ENCODE measurements around the gene PTBP1. TPM values are rescaled to one million over a fixed set of nuclear protein-coding genes. Genes with fewer than 3 reads are reported as not detected.
"Not testable (repeated sequence)": the region's sequence is repeated elsewhere in the genome, so short reads cannot be mapped to it uniquely, and the experiment has no call there.

PTBP1 gene
- total and polyA plus RNA-seq, 4 experiments from 2014 or later = 67.7 to 315 (median 246) TPM

DNA sequence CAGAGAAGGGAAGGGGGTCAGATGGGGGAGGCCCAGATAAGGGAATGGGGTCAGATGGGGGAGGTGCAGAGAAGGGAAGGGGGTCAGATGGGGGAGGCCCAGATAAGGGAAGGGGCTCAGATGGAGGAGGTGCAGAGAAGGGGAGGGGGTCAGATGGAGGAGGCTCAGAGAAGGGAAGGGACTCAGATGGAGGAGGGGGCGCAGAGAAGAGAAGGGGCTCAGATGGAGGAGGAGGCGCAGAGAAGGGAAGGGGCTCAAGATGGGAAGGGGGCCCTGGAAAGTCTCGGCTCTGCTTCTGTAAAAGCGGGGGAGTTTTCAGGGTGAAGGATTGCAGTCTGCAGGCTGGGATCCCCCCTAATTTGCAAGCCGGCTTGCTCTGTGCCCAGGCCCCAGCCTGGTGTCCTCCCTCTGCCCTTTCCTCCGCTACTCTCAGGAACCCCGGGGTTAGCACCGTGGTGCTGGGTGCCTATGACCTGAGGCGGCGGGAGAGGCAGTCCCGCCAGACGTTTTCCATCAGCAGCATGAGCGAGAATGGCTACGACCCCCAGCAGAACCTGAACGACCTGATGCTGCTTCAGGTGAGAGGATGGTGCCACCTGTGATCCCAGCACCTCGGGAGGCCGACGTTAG is 32.0 kb downstream of the PTBP1 start:
- no peaks in the 10 kb centered on the region for H3K36me3 Mint-ChIP-seq
- H3K27ac ChIP-seq (ENCODE audit: low read depth, low read length) = no peak overlapping the region

DNA sequence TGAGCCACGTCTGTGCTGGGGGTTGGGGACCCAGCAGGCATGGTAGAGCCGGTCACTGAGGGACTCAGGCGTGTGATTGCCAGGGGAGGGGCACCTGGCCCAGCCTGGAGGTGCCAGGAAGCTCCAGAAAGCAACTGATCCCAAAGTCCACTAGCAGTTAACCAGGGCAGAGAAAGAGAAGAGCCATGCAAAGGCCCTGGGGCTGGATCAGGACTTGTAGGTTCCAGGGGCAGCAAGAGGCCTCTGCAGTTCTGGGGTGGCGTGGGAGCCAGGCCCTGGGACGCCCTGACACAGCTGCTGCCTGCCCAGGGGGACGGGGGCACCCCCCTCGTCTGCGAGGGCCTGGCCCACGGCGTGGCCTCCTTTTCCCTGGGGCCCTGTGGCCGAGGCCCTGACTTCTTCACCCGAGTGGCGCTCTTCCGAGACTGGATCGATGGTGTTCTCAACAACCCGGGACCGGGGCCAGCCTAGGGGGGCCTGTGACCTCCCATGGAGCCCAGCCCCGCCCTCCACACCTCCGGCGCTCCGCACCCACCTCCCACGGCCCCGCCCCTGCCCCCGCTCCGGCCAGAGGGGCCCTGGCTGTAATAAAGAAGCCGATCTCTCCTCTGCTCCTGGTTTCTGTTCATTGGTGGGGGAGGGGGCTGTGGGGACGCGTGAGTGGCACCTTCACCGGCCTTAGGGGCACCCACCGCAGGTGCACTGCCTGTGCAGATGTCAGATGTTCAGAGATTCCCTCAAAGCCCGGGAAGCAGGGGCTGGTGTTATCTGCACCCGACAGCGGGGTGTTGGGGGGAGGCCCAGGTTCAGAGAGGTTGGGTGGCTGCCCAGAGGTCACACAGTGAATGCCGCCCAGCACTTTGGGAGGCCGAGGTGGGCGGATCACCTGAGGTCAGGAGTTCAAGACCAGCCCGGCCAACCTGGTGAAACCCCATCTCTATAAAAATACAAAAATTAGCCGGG is 34.4 kb downstream of the PTBP1 start:
- CTCF ChIA-PET (ENCODE audit: partially characterized antibody) = no interaction called here
- Histone ChIP-seq H3K27ac (ENCODE audit: low read depth, low read length) (no peak overlapping the region), H3K36me3 (ENCODE audit: insufficient read depth, low read length) (no peaks in the 10 kb centered on the region), H3K4me3 (ENCODE audit: low read length in 2 of 2) (no peak overlapping the region), H3K9me3 (ENCODE audit: control insufficient read depth in 1 of 2, low read length in 2 of 2) (no peaks in the 10 kb centered on the region), H3K27me3 (ENCODE audit: insufficient read depth, low read length) (no peaks in the 10 kb centered on the region), H3K4me1 (ENCODE audit: insufficient read depth, low read length) (no peaks in the 10 kb centered on the region)
- intact Hi-C loops (cut with micrococcal nuclease) = no loop called here
- no peaks in the 10 kb centered on the region for H3K36me3 Mint-ChIP-seq
- no peaks in the 10 kb centered on the region for H3K9me3 Mint-ChIP-seq
- no peak overlapping the region for H3K27ac Mint-ChIP-seq
- peaks cover 0 to 4% (median 3%) of the 10 kb centered on the region in 4 donors for H3K4me1 Mint-ChIP-seq
- H3K27me3 Mint-ChIP-seq = peaks cover 2 to 3% of the 10 kb centered on the region in 2 donors
- DNase-seq = no peak
- no peak overlapping the region for H3K4me3 Mint-ChIP-seq
- POLR2A ChIA-PET (ENCODE audit: partially characterized antibody) = no interaction called here

More for the DNA sequence above, 32.0 kb downstream of the PTBP1 start:
- Mint-ChIP-seq H3K9me3 (no peaks in the 10 kb centered on the region), H3K4me1 (no peaks in the 10 kb centered on the region), H3K27ac (no peak overlapping the region), H3K27me3 (no peaks in the 10 kb centered on the region), H3K4me3 (no peak overlapping the region)
- H3K36me3 ChIP-seq (ENCODE audit: insufficient read depth, low read length) = no peaks in the 10 kb centered on the region
- H3K9me3 ChIP-seq (ENCODE audit: control insufficient read depth in 1 of 2, low read length in 2 of 2) = no peaks in the 10 kb centered on the region
- CTCF ChIA-PET (ENCODE audit: partially characterized antibody) = no interaction called here
- intact Hi-C loops (cut with micrococcal nuclease) = no loop called here
- no peaks in the 10 kb centered on the region for H3K27me3 ChIP-seq (ENCODE audit: insufficient read depth, low read length)
- H3K4me1 ChIP-seq (ENCODE audit: insufficient read depth, low read length) = no peaks in the 10 kb centered on the region
- no peak overlapping the region for H3K4me3 ChIP-seq (ENCODE audit: low read length in 2 of 2)
- DNase-seq = no peak
- POLR2A ChIA-PET (ENCODE audit: partially characterized antibody) = no interaction called here

DNA sequence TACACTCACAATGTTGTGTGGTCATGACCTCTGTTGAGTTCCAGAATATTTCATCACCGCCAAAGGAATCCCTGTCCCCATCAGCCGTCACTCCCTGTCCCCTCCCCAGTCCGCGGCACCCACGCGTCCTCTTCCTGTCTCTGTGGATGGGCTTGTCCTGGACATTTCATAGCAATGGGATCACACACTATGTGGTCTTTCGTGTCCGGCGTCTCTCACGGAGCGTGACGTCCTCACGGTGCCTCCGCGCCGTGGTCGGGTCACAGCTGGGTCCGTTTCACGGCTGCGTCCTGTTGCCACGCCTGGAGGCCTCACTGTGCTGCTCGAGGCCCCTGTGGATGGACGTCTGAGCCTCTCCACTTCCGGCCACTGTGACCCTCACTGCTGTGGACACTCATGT is 37.0 kb downstream of the PTBP1 start:
- Mint-ChIP-seq H3K4me1 (peaks cover 0 to 4% (median 3%) of the 10 kb centered on the region in 4 donors), H3K27me3 (peaks cover 3 to 5% of the 10 kb centered on the region in 2 donors), H3K27ac (no peak overlapping the region), H3K9me3 (no peaks in the 10 kb centered on the region), H3K4me3 (no peak overlapping the region), H3K36me3 (no peaks in the 10 kb centered on the region)
- Histone ChIP-seq H3K4me1 (ENCODE audit: insufficient read depth, low read length) (no peaks in the 10 kb centered on the region), H3K9me3 (ENCODE audit: control insufficient read depth in 1 of 2, low read length in 2 of 2) (no peaks in the 10 kb centered on the region), H3K27ac (ENCODE audit: low read depth, low read length) (no peak overlapping the region), H3K36me3 (ENCODE audit: insufficient read depth, low read length) (no peaks in the 10 kb centered on the region), H3K4me3 (ENCODE audit: low read length in 2 of 2) (no peak overlapping the region), H3K27me3 (ENCODE audit: insufficient read depth, low read length) (no peaks in the 10 kb centered on the region)
- CTCF ChIA-PET (ENCODE audit: partially characterized antibody) = no interaction called here
- intact Hi-C loops (cut with micrococcal nuclease) = no loop called here
- POLR2A ChIA-PET (ENCODE audit: partially characterized antibody) = no interaction called here
- no peak for DNase-seq

DNA sequence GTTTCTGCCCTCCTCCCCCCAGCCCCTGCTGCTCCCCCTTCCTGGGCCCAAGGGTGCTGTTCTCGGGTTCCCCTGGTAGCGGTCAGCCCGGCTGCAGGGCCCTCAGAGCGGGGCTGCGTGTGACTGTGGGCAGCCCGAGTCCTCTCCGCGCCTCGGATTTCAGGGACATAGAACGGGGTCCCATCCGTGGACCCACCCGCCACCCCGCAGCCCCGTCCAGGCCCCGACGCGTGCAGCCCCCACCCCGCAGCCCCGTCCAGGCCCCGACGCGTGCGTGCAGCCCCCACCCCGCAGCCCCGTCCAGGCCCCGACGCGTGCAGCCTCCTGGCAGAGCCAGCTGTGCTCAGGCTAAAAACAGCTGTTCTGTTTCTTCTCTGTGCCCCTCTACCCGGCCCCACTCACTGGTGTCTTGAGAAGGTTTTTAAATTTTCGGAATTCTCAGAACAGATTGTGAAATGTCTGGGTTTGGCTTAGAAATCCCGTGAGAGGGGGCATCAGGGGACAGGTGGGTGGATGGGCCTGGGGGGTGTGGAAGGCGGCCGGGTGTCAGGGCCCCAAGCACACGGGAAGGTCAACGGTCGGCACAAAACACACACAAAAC is 38.1 kb downstream of the PTBP1 start:
- no peaks in the 10 kb centered on the region for H3K36me3 ChIP-seq (ENCODE audit: insufficient read depth, low read length)
- no peaks in the 10 kb centered on the region for H3K4me1 ChIP-seq (ENCODE audit: insufficient read depth, low read length)
- H3K9me3 ChIP-seq (ENCODE audit: control insufficient read depth in 1 of 2, low read length in 2 of 2) = no peaks in the 10 kb centered on the region
- ChIA-PET CTCF (ENCODE audit: partially characterized antibody) (no interaction called here), POLR2A (ENCODE audit: partially characterized antibody) (no interaction called here)
- no peaks in the 10 kb centered on the region for H3K27me3 ChIP-seq (ENCODE audit: insufficient read depth, low read length)
- peaks cover 0 to 4% (median 3%) of the 10 kb centered on the region in 4 donors for H3K4me1 Mint-ChIP-seq
- H3K36me3 Mint-ChIP-seq = no peaks in the 10 kb centered on the region
- intact Hi-C loops (cut with micrococcal nuclease) = no loop called here
- DNase-seq = no peak
- H3K4me3 Mint-ChIP-seq = no peak overlapping the region
- no peak overlapping the region for H3K4me3 ChIP-seq (ENCODE audit: low read length in 2 of 2)
- H3K27ac ChIP-seq (ENCODE audit: low read depth, low read length) = no peak overlapping the region
- no peaks in the 10 kb centered on the region for H3K9me3 Mint-ChIP-seq
- H3K27ac Mint-ChIP-seq = no peak overlapping the region
- H3K27me3 Mint-ChIP-seq = peaks cover 3 to 5% of the 10 kb centered on the region in 2 donors

DNA sequence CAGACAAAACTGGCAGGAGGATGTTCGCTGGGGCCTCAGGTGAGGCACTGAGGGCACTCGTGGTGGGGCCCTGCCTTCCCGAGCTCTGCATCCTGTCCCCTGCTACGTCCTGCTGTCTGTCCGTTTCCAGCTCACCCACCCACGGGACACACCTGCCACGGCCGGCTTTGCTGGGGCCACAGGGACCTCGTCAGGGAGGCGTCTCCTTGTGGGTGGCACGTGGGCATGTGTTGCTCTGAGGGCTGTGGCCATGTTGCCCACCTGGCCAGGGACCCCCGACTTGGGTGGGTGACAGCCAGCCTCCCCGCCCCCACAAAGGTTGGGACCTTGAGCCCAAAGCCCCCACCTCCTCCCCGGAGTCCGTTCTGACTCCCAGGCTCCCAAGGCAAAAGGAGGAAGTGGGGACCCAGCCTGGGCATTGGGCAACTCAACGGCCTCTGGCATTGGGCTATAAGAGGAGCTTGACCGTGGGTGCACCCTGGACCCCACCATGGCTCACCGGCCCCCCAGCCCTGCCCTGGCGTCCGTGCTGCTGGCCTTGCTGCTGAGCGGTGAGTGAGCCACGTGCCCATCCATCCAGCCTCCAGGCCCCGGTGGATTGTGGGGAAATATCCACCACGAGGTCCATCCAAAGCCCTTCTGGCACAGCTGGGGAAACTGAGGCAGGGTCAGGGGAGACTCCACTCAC is 43.4 kb downstream of the PTBP1 start, which contains the start of gene PRTN3:
TSS of gene PRTN3 (plus strand) at position 481 of the 688 bp plus-strand sequence. CDS start at position 491, 10 bp downstream.
- Mint-ChIP-seq H3K27me3 (peaks cover 14% of the 10 kb centered on the region in 2 donors), H3K4me1 (peaks cover 2 to 12% (median 9%) of the 10 kb centered on the region in 4 donors), H3K9me3 (peaks cover 0 to 3% (median 0%) of the 10 kb centered on the region in 8 donors), H3K27ac (peak within 1 kb of the TSS in 1 of 7 donors; percentile 75), H3K4me3 (no peak within 1 kb of the TSS), H3K36me3 (no peaks in the 10 kb centered on the region)
- no peak within 1 kb of the TSS for H3K27ac ChIP-seq (ENCODE audit: low read depth, low read length)
- no peak within 1 kb of the TSS for H3K4me3 ChIP-seq (ENCODE audit: low read length in 2 of 2)
- intact Hi-C loops (cut with micrococcal nuclease) = no loop called here
- H3K4me1 ChIP-seq (ENCODE audit: insufficient read depth, low read length) = peaks cover 3% of the 10 kb centered on the region
- ChIA-PET POLR2A (ENCODE audit: partially characterized antibody) (no interaction called here), CTCF (ENCODE audit: partially characterized antibody) (no interaction called here)
- H3K36me3 ChIP-seq (ENCODE audit: insufficient read depth, low read length) = no peaks in the 10 kb centered on the region
- H3K27me3 ChIP-seq (ENCODE audit: insufficient read depth, low read length) = peaks cover 4% of the 10 kb centered on the region
- H3K9me3 ChIP-seq (ENCODE audit: control insufficient read depth in 1 of 2, low read length in 2 of 2) = no peaks in the 10 kb centered on the region
- DNase-seq = no peak

DNA sequence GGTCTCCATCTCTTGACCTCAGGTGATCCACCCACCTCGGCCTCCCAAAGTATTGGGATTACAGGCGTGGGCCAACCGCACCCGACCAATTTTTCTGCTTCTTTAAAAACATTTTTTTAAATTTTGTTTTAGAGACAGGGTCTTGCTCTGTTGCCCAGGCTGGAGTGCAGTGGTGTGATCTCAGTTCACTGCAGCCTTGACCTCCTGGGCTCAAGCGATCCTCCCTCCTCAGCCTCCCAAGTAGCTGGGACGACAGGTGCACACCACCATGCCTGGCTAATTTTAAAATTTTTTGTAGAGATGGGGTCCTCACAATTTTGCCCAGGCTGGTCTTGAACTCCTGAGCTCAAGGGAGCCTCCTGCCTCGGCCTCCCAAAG is 45.5 kb downstream of the PTBP1 start:
- H3K9me3 Mint-ChIP-seq; H3K36me3 Mint-ChIP-seq; H3K4me3 Mint-ChIP-seq; H3K27ac Mint-ChIP-seq; intact Hi-C loops (cut with micrococcal nuclease); POLR2A ChIA-PET (ENCODE audit: partially characterized antibody); H3K4me1 ChIP-seq (ENCODE audit: insufficient read depth, low read length); H3K36me3 ChIP-seq (ENCODE audit: insufficient read depth, low read length); H3K4me3 ChIP-seq (ENCODE audit: low read length in 2 of 2); H3K27ac ChIP-seq (ENCODE audit: low read depth, low read length); DNase-seq; H3K9me3 ChIP-seq (ENCODE audit: control insufficient read depth in 1 of 2, low read length in 2 of 2); H3K27me3 ChIP-seq (ENCODE audit: insufficient read depth, low read length): not testable (repeated sequence)
- peaks cover 14 to 21% of the 10 kb centered on the region in 2 donors for H3K27me3 Mint-ChIP-seq
- CTCF ChIA-PET (ENCODE audit: partially characterized antibody) = interaction anchor here (1.0 kb wide), 1 partner anchor 73 kb away, joined by 3 read pairs; no protein-coding TSS in a partner anchor
- peaks cover 0 to 10% (median 6%) of the 10 kb centered on the region in 4 donors for H3K4me1 Mint-ChIP-seq
